Measurements from ENCODE around the gene SAMD9L. TPM values are rescaled to one million over a fixed set of nuclear protein-coding genes. Genes with fewer than 3 reads are reported as not detected.
"Not testable (repeated sequence)": the region's sequence is repeated elsewhere in the genome, so short reads cannot be mapped to it uniquely, and the experiment has no call there.

Gene SAMD9L
- total RNA-seq, 1 experiment from 2014 or later, result 2.4 TPM

DNA sequence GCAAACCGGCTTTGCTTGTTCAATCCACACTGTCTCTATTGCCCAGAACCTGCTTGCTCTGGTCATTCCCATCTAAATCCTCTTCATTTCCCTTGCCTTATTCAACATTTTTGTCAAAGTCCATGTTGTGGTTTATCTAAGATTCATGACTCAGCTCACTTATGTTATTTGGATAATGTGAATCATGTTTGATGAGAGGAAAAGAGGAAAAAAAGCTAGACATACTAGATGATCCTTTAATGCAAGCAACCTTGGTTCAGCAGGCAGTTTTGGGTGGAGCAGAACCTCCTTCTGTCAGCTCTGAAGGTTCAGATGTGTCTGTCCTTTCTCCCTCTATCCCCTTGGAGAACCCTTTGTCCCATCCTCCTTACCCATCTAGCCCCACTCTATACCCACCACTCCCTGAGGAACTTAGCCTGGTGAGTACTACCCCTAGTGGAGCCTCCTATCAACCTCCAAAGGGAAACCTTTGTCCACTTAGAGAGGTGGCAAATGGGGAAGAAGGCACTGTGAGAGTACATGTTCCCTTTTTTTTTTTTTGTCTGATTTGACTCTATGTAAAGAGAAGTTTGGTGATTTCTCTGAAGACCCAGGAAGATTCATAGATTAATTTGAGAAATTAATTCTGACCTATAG, 2.1 kb upstream of the SAMD9L start:
- in situ Hi-C loops (cut with HindIII; ENCODE audit: low pct_unique_long_range_greater_than_20kb, low sequenced_read_pairs), result no loop called here
- DNase-seq (ENCODE audit: low read depth, low spot score), result no peak

GRCh38 chr7:93148727-93149126, 542 bp upstream of the SAMD9L start:
- DNase-seq (ENCODE audit: low read depth, low spot score), result no peak
- in situ Hi-C loops (cut with HindIII; ENCODE audit: low pct_unique_long_range_greater_than_20kb, low sequenced_read_pairs), result no loop called here

DNA sequence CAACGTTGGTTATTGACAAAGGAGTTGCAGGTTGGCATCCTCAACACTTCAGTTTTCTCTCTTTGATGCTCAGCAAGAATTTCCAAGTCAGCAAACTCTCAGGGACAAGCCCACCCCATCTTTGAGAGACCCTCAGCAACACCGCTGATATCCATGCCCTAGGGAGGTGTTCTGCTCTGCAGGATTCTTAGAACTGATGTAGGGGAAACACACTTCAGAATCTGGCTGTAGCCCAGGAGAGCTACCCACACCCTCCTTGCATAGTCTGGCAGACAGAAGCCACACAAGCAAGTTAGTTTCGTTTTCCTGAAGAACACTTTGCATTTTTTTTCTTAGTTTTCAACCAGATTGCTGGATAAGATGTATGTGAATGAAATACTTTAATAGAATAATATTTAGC, 822 bp downstream of the SAMD9L start:
- peak; percentile 11 for DNase-seq (ENCODE audit: low read depth, low spot score)
- in situ Hi-C loops (cut with HindIII; ENCODE audit: low pct_unique_long_range_greater_than_20kb, low sequenced_read_pairs), result no loop called here

DNA sequence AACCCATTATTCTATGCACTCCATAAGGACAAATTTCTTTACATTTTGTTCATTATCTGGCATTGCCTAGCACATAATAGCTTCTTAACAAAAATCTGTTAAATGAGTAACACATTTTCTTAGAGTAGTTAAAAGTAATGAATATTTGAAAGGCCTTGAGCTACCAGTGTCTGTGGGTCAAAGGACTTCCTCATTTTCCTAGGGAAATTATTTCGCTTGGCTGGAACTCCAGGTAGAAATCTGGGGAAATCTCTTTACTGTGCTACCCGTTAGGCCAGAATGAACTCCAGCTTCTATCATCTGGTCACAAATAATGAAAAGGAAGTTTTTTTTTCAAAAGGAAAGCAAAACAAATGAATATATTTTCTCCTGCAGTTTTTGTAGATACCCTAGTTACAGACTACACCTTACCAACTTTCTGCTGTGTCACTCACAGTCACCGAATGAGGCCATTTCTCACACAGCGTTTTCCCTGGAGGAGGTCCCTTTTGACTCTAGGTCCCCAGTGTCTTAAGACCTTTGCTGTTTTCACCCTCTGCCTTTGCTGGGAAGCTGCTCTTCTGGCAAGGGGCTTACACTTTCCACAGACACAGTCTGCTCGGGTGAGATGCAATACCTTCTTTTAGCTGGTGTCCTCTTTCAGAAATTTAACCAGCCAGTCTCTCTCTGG, 1.6 kb downstream of the SAMD9L start:
- no peak for DNase-seq (ENCODE audit: low read depth, low spot score)
- in situ Hi-C loops (cut with HindIII; ENCODE audit: low pct_unique_long_range_greater_than_20kb, low sequenced_read_pairs), result no loop called here

DNA sequence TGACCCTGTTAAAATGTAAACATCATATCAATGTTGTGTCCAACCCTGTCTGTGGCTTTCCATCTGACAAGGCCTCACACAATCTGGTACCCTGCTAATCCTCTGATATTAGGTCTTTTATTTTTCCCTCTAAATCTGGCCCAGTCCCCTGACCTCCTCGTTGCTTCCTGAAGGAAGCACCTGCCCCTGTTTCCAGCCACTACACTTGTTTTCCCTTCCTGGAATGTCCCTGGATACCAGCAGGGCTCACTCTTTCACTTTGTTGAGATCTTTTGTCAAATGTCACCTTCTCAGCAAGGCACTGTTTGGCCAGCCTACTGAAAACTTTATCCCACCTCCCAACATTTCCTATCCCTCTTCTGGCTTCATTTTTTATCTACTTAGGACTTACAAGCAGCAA, 2.1 kb downstream of the SAMD9L start:
- in situ Hi-C loops (cut with HindIII; ENCODE audit: low pct_unique_long_range_greater_than_20kb, low sequenced_read_pairs), result no loop called here

DNA sequence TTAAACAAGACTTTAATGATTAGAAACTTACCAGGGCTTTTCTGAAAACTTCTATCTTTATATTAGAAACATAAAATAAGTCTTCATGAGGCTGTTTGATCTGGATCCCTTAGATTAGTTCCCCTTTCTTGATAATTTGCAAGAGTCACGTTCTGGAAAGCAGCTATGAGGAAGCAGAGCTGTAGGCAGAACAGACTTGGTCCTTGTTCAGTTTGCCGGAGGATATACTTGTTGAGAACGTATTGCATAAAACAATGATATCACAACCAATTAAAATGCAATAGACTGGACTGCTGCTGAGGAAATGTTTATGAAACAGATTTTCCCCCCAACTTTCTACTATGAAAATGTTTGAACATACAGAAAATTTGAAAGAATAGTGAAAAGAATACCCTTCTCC, 2.8 kb downstream of the SAMD9L start:
- in situ Hi-C loops (cut with HindIII; ENCODE audit: low pct_unique_long_range_greater_than_20kb, low sequenced_read_pairs), result no loop called here
- DNase-seq (ENCODE audit: low read depth, low spot score), result no peak

More for the DNA sequence above, 2.1 kb downstream of the SAMD9L start:
- no peak for DNase-seq (ENCODE audit: low read depth, low spot score)

DNA sequence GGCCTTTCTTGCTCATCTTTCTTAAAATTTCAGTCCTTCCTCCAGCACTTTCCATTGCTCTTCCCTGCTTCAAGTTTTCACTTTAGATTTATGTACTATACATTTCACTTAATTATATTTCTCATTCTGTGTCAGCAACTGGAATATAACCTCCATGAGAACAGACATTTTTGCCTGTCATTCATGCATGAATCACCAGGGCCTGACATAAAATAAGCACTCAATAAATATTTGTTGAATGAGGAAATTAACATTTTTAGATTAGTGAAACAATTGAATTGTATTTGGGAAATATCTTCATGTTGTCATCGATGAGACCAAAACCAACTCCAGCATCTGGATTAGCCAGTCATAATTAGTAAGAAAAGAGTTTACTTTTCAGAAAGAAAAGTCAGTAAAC, 6.1 kb downstream of the SAMD9L start:
- DNase-seq (ENCODE audit: low read depth, low spot score), result no peak
- in situ Hi-C loops (cut with HindIII; ENCODE audit: low pct_unique_long_range_greater_than_20kb, low sequenced_read_pairs), result no loop called here

- DNase-seq (ENCODE audit: low read depth, low spot score), result no peak
- in situ Hi-C loops (cut with HindIII; ENCODE audit: low pct_unique_long_range_greater_than_20kb, low sequenced_read_pairs), result no loop called here
These were observed 7.5 kb downstream of the SAMD9L start for GRCh38 chr7:93140582-93141191.

DNA sequence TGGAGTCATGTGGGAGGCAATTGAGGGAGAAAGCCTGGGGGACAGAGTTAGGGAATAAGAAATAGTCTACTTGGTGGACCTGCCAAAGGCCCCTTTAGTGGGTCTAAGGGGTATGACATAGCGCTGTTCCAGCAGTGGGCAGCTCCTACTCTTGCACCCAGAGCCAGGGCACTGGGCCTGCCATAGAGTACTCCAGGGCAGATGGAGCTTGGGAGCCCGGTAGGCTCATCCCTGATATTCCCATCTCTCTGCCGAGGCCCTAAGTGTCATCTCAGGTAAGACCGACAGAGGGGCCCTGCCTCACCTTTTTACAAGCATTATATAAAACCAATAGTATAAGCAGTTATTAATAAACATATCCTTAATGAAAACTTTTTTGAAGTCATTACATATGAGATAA, 9.6 kb downstream of the SAMD9L start:
- DNase-seq (ENCODE audit: low read depth, low spot score), result no peak
- in situ Hi-C loops (cut with HindIII; ENCODE audit: low pct_unique_long_range_greater_than_20kb, low sequenced_read_pairs), result no loop called here

GRCh38 chr7:93133005-93133404, 15.2 kb downstream of the SAMD9L start:
- no peak for DNase-seq (ENCODE audit: low read depth, low spot score)
- in situ Hi-C loops (cut with HindIII; ENCODE audit: low pct_unique_long_range_greater_than_20kb, low sequenced_read_pairs), result no loop called here

GRCh38 chr7:93132216-93132615, 16.0 kb downstream of the SAMD9L start:
- in situ Hi-C loops (cut with HindIII; ENCODE audit: low pct_unique_long_range_greater_than_20kb, low sequenced_read_pairs), result no loop called here
- DNase-seq (ENCODE audit: low read depth, low spot score), result no peak

DNA sequence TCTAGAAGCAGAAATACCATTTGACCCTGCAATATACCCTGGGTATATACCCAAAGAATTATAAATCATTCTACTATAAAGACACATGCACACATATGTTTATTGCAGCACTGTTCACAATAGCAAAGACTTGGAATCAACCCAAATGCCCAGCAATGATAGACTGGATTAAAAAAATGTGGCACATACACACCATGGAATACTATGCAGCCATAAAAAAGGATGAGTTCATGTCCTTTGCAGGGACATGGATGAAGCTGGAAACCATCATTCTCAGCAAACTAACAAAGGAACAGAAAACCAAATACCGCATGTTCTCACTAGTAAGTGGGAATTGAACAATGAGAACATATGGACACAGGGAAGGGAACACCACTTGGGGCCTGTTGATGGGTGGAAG, 21.2 kb downstream of the SAMD9L start:
- in situ Hi-C loops (cut with HindIII; ENCODE audit: low pct_unique_long_range_greater_than_20kb, low sequenced_read_pairs); DNase-seq (ENCODE audit: low read depth, low spot score): not testable (repeated sequence)

- DNase-seq (ENCODE audit: low read depth, low spot score); in situ Hi-C loops (cut with HindIII; ENCODE audit: low pct_unique_long_range_greater_than_20kb, low sequenced_read_pairs): not testable (repeated sequence)
These were observed 24.7 kb downstream of the SAMD9L start for GRCh38 chr7:93123532-93123931.

DNA sequence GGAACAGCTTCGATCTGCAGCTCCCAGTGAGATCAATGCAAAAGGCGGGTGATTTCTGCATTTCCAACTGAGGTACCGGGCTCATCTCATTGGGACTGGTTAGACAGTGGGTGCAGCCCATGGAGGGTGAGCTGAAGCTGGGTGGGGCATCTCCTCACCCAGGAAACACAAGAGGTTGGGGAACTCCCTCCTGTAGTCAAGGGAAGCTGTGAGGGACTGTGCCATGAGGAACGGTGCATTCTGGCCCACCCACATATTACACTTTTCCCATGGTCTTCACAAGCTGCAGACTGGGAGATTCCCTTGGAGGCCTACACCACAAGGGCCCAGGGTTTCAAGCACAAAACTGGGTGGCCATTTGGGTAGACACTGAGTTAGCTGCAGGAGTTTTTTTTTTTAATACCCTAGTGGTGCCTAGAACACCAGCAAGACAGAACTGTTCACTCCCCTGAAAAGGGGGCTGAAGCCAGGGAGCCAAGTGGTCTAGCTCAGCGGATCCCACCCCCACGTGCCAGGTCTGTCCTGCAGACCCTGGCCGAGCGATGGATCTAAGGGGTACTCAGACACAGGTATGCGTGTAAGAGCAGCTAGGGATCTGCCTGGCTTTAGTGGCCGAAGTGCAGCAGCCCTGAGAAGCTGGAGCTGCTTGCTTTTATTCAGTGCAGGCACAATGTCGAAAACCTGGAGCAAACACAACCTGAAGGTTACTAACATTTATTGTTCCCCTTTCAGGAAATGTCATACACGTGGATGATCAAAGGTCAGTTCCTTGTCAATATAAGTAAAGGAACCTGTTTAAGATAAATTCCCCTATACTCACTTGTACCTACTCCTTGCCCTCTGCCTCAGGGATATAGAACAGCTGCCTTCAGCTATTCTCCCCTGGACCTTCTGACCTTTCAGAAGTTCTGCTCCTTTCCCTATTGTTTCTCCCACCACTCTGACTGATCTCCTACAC, 27.3 kb downstream of the SAMD9L start:
- in situ Hi-C loops (cut with HindIII; ENCODE audit: low pct_unique_long_range_greater_than_20kb, low sequenced_read_pairs), result no loop called here
- no peak for DNase-seq (ENCODE audit: low read depth, low spot score)

DNA sequence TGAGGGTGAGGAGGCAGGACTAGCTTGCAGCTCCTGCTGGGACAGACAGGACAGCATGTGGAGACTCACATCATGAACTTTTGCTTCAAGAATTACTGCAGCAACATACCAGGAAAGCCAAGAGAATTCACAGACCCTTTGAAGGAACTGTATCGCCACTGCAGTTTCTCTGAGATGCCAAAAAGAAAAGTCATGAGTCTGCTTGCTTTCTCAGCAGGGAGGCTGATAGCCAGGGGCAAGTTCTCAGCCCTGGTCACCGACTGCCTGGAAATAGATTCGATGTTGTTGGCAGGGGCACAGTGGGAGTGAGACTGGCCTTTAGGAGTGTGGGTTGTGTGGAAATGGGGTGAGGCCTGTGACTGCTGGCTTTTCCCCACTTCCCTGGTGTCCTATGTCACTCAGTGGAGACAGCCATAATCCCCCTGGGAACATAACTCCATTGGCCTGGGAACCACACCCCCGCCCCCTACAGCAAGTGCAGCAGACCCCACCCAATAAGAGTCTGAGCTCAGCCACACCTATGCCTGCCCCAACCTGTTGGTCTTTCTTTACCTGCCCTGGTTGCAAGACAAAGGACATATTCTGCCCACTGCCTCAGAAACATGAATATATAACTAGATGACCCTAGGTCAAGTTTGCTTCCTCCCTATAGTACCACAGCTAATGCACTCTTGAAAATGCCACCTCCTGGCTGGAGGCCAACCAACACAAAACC, 28.8 kb downstream of the SAMD9L start:
- DNase-seq (ENCODE audit: low read depth, low spot score), result peak; percentile 29
- in situ Hi-C loops (cut with HindIII; ENCODE audit: low pct_unique_long_range_greater_than_20kb, low sequenced_read_pairs), result no loop called here

DNA sequence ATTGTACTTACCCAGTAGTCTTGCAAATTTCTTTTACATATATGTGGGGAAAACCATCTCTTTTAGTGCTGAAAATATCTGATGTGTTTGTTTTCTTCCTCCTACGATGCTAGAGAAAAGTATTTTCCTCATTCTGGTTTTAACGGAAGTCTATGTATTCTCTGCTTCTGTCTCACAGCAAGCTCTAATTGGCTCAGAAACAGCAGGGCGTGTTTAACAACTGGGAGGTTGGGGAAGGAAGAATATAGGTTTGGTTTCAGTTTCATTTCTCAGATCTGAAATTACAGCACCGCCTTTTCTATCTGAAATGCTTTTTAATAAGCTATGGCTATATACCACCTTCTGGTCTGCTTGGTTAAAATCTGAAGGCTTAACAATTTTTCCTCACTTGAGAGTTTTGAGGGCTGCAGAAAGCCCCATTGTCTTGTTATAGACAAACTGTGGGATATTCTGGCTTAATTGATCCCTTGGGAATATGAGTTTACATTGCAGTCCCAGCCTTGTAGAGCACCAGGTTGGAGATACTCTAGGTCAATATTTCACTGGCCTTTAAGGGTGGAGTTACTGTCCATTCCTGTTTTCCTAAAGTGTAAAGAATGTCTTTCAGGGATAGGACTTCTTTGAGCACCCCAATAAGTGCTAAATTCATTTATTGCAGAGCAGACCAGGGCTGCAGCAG, 30.2 kb downstream of the SAMD9L start, which contains the start of gene SAMD9:
Gene SAMD9, minus strand, starts transcription at position 128 of the 679 bp plus-strand sequence. CDS start 11,882 bp downstream, outside the sequence.
- in situ Hi-C loops (cut with HindIII; ENCODE audit: low pct_unique_long_range_greater_than_20kb, low sequenced_read_pairs), result no loop called here
- DNase-seq (ENCODE audit: low read depth, low spot score), result peak; percentile 88

- in situ Hi-C loops (cut with HindIII; ENCODE audit: low pct_unique_long_range_greater_than_20kb, low sequenced_read_pairs), result no loop called here
- DNase-seq (ENCODE audit: low read depth, low spot score), result no peak
These were observed 30.9 kb downstream of the SAMD9L start for GRCh38 chr7:93117327-93117726.

Measured in SK-MEL-5 (cell line).